ENCODE results near the gene RAP1B.
A peak's percentile ranks its signal among the peaks of the same experiment; 100 is the strongest.
"Not testable (repeated sequence)": the region's sequence is repeated elsewhere in the genome, so short reads cannot be mapped to it uniquely, and the experiment has no call there.

The RAP1B gene

GRCh38 chr12:68637439-68637838 lies 26.7 kb downstream of the RAP1B start:
- DNase-seq = not testable (repeated sequence)

GRCh38 chr12:68638171-68638570 lies 27.5 kb downstream of the RAP1B start:
- DNase-seq = no peak

- DNase-seq = no peak
Observed at GRCh38 chr12:68638721-68639395, 28.2 kb downstream of the RAP1B start.

- no peak for DNase-seq
Observed at GRCh38 chr12:68639396-68639767, 28.7 kb downstream of the RAP1B start.

- DNase-seq = no peak
Observed at GRCh38 chr12:68641138-68641537, 30.4 kb downstream of the RAP1B start.

GRCh38 chr12:68646484-68646883 lies 35.8 kb downstream of the RAP1B start:
- DNase-seq = no peak

- DNase-seq = no peak
Observed at GRCh38 chr12:68647507-68647906, 36.8 kb downstream of the RAP1B start.

- DNase-seq = no peak
Observed at GRCh38 chr12:68648179-68648578, 37.5 kb downstream of the RAP1B start.

- DNase-seq = no peak
Observed at GRCh38 chr12:68665016-68665569, 54.4 kb downstream of the RAP1B start.

GRCh38 chr12:68667291-68667690 lies 56.6 kb downstream of the RAP1B start:
- DNase-seq = no peak

- DNase-seq = no peak
Observed at GRCh38 chr12:68667896-68668295, 57.2 kb downstream of the RAP1B start.

- no peak for DNase-seq
Observed at GRCh38 chr12:68671179-68671578, 60.5 kb downstream of the RAP1B start.

- no peak for DNase-seq
Observed at GRCh38 chr12:68673788-68674187, 63.1 kb downstream of the RAP1B start.

- no peak for DNase-seq
Observed at GRCh38 chr12:68674376-68674775, 63.7 kb downstream of the RAP1B start.

GRCh38 chr12:68675101-68675842 lies 64.6 kb downstream of the RAP1B start:
- DNase-seq = no peak

- not testable (repeated sequence) for DNase-seq
Observed at GRCh38 chr12:68676854-68677253, 66.2 kb downstream of the RAP1B start.

GRCh38 chr12:68686262-68686594 lies 75.5 kb downstream of the RAP1B start:
- no peak for DNase-seq

GRCh38 chr12:68686595-68687521 lies 76.2 kb downstream of the RAP1B start, which contains the start of gene NUP107:
TSS of gene NUP107 (plus strand) at chr12:68686978. CDS start at chr12:68687066, 88 bp downstream.
- peak; percentile 95 for DNase-seq

GRCh38 chr12:68695454-68695853 lies 84.8 kb downstream of the RAP1B start:
- no peak for DNase-seq

GRCh38 chr12:68699486-68699885 lies 88.8 kb downstream of the RAP1B start:
- no peak for DNase-seq
